ENCODE results near the gene LILRB2.
"Not testable (repeated sequence)": the region's sequence is repeated elsewhere in the genome, so short reads cannot be mapped to it uniquely, and the experiment has no call there.

The LILRB2 gene

DNA sequence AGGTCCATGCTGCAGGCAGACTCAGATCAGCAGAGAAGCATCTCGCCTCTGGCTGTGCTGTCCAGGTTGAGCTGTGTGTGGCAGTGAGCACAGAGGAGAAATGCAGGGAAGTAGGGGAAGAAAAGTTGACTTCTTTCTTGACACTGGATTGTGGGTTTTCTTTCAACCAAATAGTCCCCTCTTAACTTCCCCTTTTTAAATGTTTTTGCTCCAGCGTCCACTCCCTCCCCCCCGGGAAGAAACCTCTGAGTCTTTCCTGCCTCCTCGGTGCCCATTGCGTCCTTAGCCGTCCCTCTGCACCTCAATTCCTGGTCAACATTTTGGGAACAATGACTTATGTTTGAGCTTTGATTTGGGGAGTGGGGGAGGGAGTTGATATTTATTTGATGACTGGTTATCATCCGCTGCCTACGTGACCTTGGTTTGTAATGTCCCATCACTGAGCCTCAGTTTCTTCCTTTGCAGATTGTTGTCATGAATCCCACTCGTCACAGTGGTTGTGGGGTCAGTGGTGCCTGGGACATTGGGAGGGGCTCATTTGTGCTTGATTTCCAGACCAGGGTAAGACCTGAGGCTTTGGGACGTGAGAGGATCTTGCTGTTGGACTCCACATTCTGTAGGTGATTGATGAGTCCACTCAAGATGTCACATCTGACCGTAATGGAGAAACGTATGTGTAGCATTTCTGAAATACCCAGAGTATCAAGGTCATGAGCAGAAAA is at the start of gene LILRB2:
Gene LILRB2 (minus strand): TSS at position 104 of the 722 bp plus-strand sequence. CDS start 614 bp downstream, outside the sequence.
- DNase-seq, result peak in 1 of 14 donors; percentile 11

DNA sequence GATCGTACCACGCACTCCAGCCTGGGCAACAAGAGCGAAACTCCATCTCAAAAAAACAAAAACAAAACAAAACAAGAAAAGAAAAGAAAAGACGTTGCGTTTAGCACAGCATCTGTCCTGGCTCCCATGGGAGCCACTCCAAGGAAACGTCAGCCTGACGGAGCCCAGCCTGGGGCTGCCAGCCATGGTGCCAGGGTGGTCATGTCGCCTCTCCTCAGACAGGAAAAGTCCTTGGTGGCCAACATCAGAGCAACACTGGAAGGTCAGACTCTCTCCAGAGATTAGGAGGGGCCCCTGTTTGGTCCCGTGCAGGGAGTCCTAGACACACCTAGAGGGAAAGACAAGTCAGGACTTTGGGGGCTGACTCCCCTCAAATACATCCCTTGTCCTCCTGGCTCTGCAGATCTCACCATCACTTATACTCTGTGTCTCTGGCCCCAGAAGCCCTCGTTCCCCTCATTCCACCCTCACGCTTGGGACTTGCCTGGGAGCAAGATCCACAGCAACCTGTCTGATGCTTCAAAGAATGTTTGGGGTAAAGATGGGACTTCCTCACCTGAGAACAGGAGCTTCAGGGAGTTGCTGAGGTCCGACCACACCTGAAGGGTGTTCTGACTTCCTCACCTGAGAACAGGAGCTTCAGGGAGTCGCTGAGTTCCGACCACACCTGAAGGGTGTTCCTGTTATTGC is 48.7 kb upstream of the LILRB2 start:
- DNase-seq, result no peak

DNA sequence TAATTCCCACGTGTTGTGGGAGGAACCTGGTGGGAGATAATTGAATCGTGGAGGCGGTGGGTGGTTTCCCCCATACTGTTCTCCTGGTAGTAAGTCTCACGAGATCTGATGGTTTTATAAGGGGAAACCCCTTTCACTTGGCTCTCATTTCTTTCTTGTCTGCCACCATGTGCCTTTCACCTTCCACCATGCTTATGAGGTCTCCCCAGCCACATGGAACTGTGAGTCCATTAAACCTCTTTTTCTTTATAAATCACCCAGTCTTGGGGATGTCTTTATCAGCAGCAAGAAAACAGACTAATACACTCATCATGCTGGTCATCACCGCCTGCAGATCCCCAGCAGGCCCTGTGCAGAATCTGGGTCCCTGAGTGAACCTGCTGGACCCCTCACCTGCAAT is 47.9 kb upstream of the LILRB2 start:
- not testable (repeated sequence) for DNase-seq

DNA sequence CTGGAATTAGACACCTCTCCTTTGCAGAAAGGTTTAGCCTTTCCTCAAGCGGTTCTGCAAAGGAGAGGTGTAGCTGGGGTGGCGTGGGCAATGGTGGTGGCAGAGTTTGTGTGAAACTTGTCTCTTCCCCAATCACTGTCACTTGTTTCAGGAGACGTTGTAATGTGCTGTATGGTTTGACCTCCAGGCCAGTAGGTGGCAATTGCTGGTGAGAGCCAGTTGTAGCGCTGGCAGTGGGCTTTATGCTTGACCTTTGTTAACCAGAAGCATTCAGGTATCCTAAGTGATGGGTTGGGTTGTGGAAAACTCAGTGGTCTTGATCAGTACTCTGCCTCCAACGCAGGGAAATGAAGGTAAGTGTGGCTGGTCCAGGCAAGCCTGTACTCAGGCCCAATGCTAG is 44.7 kb upstream of the LILRB2 start:
- no peak for DNase-seq

DNA sequence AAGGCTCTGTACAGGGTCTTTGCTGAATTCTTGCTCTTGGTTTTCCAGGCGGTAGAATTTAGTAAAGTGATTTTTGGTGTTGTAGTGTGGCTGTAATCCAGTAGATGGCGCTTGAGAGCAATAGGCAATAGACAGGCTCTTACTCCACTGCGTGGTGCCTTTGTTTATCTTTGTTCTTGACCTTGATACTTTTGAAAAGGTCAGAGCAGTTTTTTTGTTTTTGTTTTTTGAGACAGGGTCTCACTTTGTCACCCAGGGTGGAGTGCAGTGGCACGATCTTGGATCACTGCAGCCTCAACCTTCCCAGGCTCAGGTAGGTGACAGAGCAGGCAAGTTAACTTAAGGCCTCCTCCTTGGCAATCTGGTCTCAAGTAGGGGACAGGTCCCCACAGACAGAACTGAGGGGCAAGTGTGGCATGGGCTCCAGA is 44.3 kb upstream of the LILRB2 start:
- DNase-seq, result peak in 3 of 14 donors; percentile 5 to 11 (median 6)

DNA sequence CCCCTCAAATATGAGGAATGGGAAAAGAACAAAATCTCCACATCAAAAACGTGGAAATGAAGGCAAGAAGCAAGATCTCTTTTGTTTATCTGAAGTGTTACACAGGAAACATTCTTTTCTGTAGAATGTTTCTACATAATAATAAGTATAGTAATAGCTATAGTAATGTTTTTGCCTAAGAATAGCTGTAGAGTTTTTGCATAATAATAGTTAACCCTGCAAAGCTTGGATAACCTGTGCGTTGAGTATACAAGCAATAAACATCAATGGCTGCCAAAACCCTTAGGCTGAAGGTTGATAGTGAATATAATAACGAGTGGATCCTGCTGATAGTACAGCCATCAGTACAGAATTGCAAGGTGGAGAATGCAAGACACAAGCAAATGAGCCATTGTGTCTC is 43.2 kb upstream of the LILRB2 start:
- no peak for DNase-seq

DNA sequence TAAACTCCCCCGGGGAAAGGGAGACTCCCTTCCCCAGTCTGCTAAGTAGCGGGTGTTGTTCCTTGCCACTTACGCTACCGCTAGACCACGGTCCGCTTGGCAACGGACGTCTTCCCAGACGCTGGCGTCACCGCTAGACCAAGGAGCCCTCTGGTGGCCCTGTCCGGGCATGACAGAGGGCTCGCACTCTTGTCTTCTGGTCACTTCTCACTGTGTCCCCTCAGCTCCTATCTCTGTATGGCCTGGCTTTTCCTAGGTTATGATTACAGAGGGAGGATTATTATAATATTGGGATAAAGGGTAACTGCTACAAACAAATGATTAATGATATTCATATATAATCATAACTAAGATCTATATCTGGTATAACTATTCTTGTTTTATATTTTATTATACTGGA is 42.0 kb upstream of the LILRB2 start:
- not testable (repeated sequence) for DNase-seq

DNA sequence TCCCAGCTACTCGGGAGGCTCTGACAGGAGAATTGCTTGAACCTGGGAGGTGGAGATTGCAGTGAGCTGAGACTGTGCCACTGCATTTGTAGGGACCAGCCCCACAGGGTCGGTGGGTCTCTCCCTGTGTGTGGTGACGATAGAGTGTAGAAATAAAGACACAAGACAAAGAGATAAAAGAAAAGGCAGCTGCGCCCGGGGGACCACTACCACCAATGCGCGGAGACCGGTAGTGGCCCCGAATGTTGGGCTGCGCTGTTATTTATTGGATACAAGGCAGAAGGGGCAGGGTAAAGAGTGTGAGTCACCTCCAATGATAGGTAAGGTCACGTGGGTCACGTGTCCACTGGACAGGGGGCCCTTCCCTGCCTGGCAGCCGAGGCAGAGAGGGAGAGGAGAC is 41.4 kb upstream of the LILRB2 start:
- DNase-seq, result not testable (repeated sequence)

DNA sequence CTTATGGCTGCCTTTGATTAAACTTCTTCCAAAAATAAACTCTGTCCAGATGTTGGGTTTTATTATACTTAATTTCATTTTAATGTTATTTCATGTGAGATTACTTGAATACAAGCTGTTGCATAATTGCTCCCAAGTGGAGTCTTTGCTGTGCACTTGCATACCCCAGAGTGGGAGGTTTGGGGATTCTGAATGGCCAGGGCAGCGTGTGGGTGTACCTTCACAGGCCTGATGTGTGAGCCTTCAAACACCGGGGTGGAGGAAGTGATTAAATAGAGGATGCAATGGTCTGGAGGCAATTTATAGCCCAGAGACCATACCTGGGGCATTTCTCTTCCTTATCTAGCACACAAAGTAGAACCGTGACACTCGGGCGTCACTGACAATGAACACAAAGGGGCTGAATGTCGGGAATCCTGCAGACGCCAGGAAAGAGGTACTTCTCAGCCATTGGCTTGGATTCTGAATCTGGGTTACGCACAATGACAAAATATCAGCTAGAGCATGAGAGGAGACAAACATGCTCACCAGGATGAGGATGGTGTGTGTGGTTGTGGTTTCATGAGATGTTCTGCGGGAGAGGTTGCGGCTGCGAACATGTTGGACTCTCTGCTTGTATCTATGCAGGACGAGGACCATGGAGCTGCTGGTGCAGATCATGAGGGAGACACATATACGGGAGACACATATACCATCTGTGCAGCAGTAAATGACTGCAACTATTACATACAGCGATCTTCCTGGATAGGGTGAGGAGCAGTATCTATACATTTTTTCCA is 39.2 kb upstream of the LILRB2 start:
- DNase-seq, result no peak

DNA sequence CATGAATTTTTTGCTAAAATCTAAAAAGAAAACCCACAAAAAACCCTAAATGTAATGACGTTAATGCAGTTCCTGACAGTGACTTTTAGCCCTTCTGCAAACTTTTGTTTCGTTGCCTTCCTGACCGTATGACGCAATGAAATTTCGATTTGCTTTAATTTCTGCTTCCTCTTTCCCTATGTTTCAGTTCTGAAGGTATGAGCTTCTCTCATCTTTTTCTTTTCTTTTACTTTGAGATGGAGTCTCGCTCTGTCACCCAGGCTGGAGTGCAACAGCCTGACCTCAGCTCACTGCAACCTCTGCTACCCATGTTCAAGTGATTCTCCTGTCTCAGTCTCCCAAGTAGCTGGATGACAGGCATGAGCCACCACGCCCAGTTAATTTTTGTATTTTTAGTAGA is 38.1 kb upstream of the LILRB2 start:
- DNase-seq, result no peak

DNA sequence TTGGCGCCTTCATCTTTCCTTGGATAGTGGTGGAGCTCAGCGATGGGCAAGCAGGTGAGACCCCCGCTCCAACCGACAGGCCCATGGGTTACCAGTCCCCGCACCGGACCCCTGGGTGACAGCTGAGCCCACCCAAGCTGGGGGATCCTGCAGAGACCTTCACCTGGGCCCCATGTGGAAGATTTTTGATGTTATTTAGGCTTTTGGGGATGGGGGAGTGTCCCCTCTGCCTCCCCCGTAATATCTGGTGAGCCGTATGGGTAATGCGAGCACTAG is 37.0 kb upstream of the LILRB2 start:
- DNase-seq, result no peak

DNA sequence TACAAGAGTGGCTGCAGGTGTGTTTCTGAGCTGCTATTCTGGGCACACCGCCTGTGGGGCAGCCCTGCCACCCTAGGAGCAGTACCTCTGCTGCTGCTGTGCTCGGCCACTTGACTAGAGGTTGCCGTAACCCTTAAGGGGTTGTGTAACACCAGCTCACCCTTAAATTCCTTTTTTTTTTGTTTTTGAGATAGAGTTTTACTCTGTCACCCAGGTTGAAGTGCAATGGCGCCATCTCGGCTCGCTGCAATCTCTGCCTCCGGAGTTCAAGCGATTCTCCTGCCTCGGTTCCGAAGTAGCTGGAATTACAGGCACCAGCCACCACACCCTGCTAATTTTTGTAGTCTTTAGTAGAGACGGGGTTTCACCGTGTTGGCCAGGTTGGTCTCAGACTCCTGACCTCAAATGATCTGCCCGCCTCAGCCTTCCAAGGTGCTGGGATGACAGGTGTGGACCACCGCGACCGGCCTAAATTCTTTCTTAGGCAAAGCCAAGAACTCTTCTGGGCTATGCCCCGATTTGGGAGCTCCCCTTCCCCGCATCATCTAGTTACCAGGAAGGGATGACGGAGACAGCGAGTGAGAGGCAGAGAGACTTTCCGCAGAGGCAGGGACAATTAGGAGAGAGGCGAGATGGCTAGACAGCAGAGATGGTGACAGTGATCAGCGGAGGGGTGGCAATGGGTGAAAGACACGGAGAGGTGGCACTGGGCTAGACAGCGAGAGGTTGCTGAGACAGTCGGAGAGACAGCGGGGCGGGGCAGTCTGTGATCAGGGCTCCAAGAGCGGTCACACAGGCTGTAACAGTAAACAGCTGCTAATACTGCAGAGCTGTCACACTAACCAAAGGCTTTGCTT is 36.4 kb upstream of the LILRB2 start:
- no peak for DNase-seq

DNA sequence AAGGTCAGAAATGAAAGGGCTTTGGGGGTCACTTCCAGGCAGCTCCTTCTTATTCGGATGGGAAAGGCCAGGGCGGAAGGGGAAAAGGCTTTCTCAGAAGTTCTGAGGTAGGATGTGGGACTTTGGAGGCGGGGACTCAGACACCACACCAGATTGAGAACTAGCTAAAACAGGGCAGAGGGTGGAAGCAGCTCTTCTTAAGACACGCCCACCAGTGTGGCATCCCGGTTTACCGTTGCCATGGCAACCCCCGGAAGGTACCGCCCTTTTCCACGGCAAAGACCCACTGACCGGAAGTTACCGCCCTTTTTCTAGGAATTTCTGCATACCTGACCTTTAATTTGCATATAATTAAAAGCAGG is 35.8 kb upstream of the LILRB2 start:
- DNase-seq, result no peak

DNA sequence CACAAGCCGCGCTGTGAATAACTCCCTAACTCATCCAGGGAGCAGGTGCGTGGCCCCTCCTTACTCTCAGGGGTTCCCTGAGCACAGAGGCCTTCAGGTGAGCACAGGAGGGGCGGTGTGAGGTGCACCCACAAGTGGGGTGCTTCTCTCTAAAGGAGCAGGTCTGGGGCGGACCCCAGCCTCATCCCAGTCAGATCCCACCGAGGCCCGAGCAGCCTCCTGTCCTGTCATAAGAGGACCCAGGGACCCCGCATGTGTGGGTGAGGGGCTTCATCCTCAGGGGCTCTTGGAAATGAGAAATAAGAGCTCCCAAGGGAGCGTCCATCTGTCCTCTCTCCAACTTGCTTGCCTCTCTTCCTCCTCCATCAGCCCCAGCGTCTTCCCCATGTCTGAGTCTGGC is 35.0 kb upstream of the LILRB2 start:
- DNase-seq, result no peak

DNA sequence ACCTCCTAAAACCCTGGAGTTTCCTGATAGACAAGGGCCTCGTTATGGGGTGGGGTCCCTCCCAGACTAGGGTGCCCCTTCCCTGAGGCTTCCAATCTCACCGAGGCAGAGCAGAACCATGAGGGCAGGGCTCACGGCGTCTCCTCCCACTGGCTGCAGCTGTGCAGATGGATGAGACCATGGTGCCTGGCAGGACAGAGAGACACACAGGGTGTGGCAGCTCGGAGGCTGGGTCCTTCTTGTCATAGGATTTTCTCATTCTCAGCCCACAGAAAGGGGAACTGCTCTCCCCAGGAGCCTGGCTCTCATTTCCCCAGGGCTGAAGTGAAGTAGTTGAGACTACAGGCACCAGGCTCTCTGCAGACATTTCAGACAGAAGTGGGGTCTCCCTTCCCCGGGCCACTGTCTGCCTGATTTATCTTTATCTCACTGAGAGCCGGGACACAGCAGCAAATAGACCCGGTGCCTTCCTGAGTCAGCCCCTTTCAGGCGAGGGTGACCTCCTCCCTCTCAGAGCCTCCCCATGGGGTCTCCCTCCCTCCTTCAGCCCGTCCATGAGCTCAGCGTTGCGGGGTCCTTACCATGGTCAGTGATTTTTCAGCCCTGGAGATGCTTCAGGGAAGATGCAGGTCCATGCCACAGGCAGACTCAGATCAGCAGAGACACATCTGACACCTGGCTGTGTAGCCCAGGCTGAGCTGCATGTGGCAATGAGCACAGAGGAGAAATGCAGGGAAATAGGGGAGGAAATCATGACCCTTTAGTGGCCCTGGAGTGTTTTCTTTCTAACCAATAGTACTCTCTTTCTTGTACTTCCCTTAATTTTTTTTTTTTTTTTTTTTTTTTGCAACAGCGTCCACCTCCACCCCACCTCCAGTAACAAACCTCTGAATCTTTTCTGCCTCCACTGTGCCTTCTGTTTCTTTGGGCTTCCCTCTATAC is 31.8 kb upstream of the LILRB2 start, which contains the start of gene LILRA5:
Gene LILRA5 (minus strand): TSS at position 731 of the 942 bp plus-strand sequence. CDS start 147 bp downstream, at position 584.
- DNase-seq, result no peak

DNA sequence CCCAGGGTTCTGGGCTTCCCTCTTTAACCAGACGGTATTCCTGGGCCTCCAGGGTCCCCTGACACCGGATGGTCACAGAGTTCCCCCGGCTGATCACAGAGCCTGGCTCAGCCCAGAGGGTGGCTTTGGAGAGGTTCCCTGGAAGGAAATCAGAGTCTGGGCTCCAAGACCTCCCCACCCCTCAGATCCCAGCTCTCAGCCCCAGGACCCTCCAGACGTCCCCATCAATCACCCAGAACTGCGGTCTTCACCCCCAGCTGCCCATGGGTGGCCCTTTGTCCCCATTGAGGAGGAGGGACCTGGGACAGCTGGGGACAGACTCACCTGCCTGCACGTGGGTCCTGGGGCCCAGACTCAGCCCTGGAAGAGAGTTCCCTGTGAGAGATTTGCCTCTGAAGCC is 31.1 kb upstream of the LILRB2 start:
- DNase-seq, result no peak

DNA sequence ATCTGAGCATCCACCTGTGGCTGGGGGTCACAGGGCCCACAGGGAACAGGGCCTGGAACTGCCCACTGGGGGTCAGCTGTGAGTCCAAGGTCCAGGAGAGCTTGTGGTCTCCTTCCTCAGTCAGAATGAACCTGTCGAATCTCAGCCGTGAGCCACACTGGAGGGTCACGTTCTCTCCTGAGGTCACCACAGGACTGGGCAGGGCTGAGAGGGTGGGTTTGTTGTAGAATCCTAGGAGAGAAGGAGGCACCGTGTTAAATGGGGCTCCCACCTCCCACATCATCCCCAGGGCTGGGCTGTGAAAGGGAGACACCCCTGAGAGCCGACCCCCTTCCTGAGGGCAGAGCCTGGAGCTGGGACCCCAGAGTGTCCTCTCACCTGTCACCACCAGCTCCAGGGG is 30.6 kb upstream of the LILRB2 start:
- no peak for DNase-seq

DNA sequence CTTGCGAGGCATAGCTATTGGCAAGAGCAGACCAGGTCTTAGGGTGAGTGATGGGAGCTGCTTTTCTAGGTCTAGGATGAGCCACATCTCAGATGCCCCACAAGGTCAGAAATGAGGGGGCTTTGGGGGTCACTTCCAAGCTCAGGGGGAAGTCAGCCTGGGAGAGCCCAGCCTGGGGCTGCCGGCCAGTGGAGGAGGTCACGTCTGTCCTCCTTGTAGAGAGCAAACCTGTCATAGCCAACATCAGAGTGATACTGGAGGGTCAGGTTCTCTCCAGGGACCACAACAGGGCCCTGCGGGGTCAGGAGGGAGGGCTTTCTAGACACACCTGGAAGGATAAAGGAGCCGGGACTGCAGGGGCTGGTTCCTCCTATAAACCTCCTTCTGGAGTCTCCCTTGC is 29.6 kb upstream of the LILRB2 start:
- no peak for DNase-seq

DNA sequence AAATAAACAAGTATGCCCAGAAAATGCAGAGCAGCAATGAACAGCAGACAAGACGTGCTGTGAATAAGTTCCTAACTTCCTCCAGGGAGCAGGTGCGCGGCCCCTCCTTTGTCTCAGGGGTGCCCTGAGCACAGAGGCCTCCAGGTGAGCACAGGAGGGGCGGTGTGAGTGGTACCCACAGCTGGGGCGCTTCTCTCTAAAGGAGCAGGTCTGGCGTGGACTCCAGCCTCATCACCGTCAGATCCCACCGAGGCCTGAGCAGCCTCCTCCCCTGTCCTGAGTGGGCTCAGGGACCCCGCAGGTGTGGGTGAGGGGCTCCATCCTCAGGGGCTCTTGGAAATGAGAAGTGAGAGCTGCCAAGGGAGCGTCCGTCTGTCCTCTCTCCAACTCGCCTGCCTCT is 28.9 kb upstream of the LILRB2 start:
- DNase-seq, result no peak

DNA sequence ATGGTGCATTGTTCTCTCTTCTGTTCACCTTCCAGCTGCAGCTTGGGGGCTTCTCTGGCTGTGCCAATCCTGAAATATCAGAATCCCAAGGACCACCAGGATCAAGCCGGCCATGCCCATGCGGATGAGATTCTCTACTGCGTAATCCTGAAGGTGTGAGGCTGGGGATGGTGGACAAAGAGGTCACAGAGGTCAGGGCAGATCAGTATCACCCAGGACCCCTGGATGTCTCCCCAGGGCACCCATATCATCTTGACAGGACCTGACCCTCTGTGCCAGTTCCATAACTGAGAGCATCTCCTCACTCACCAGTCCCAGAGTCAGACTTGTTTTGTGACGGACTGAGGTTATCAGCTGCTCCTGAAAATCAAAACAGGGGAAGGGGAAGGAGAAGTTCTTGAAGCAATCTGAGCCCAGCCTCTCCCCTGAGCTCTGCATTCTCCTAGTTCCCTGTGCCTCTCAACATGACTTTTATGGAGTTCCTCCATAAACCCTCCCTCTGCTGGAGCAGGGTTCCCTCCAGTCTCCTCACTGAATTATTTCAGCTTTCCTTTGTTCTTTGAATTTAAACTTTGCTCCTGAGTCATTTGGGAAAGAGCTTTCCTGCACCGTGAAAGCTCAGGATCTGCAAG is 26.6 kb upstream of the LILRB2 start:
- DNase-seq, result no peak

DNA sequence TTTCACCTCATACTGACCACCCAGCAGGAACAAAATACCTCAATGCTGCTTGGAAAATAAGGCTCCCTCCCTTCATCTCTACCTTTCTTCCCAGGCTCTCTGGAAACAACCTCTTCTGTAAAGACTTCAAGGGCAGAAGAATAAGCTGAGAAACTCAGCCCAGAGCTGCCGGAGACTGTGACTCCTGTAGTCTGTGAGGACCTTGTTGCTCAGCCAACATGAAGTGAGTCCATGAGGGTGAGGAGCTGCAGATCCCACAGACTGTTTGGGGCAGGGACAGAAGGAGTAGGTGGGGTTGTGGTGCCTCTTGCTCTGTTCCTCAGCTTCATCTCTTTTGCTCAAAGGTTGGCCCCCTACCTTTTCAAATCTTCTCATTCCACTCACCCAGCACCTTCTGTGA is 24.2 kb upstream of the LILRB2 start:
- no peak for DNase-seq

All from C1 segment of cervical spinal cord (tissue), 14 donors.